Measurements from ENCODE around the gene WDR48. TPM values are rescaled to one million over a fixed set of nuclear protein-coding genes. Genes with fewer than 3 reads are reported as not detected.

WDR48 gene
- total RNA-seq, 4 donors from 2014 or later, result 21.6 to 41.1 (median 28.5) TPM

DNA sequence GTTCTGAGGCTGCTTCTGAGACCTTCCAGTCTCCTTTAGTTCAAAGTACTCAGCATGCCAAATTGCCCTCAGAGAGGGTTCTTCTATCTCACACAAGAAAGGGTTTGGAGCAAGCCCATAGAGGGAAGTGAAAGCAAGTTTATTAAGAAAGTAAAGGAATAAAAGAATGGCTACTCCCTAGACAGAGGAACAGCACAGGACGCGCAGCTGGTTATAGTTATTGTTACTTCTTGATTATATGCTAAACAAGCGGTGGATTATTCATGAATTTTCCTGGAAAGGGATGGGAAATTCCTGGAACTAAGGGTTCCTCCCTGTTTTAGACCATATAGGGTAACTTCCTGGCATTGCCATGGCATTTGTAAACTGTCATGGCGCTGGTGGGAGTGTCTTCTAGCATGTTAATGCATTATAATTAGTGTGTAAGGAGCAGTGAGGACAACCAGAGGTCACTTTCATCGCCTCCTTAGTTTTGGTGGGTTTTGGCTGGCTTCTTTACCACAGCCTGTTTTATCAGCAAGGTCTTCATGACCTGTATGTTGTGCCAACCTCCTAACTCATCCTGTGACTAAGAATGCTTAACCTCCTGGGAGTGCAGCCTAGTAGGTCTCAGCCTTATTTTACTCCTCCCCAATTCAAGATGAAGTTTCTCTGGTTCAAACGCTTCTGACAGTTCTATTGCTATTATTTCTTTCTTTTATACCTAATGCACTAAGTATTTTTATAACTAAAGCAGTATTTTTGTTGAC, 26.4 kb upstream of the WDR48 start:
- DNase-seq (ENCODE audit: low spot score in 2 of 2), result no peak
- TF ChIP-seq POLR2A (IDR thresholded peaks at IDR 0.05), result no peak
- 57 to 65% methylated on average over 6 of the region's 6 CpGs for WGBS, 2 donors
- H3K4me3 ChIP-seq (ENCODE audit: low read depth, poor library complexity, severe bottlenecking), result no peak overlapping the region
- intact Hi-C loops (cut with DNase I; ENCODE audit: low total_unique reads), result no loop called here

DNA sequence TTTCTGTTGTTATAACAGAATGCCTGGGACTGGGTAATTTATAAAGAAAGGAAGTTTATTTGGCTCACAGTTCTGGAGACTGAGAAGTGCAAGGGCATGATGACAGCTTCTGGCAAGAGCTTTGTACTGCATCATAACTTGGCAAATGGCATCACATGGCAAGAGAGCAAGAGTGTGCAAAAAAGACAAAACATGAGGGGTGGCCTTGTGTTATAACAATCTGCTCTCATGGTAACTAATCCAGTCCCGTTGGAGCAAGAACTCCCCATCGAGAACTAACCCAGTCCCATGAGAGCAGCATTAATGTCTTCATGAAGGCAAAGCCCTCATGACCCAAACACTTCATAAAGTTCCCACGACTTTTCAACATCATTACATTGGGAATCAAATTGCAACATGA, 23.3 kb upstream of the WDR48 start:
- DNase-seq (ENCODE audit: low spot score in 2 of 2), result no peak
- H3K4me3 ChIP-seq (ENCODE audit: low read depth, poor library complexity, severe bottlenecking), result no peak overlapping the region
- no peak for TF ChIP-seq POLR2A (IDR thresholded peaks at IDR 0.05)
- TF ChIP-seq, protein P1, sequence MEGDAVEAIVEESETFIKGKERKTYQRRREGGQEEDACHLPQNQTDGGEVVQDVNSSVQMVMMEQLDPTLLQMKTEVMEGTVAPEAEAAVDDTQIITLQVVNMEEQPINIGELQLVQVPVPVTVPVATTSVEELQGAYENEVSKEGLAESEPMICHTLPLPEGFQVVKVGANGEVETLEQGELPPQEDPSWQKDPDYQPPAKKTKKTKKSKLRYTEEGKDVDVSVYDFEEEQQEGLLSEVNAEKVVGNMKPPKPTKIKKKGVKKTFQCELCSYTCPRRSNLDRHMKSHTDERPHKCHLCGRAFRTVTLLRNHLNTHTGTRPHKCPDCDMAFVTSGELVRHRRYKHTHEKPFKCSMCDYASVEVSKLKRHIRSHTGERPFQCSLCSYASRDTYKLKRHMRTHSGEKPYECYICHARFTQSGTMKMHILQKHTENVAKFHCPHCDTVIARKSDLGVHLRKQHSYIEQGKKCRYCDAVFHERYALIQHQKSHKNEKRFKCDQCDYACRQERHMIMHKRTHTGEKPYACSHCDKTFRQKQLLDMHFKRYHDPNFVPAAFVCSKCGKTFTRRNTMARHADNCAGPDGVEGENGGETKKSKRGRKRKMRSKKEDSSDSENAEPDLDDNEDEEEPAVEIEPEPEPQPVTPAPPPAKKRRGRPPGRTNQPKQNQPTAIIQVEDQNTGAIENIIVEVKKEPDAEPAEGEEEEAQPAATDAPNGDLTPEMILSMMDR (IDR thresholded peaks at IDR 0.05), result no peak
- whole genome bisulfite sequencing, 2 donors, result 37 to 38% methylated on average over 3 of the region's 3 CpGs
- intact Hi-C loops (cut with DNase I; ENCODE audit: low total_unique reads), result no loop called here

DNA sequence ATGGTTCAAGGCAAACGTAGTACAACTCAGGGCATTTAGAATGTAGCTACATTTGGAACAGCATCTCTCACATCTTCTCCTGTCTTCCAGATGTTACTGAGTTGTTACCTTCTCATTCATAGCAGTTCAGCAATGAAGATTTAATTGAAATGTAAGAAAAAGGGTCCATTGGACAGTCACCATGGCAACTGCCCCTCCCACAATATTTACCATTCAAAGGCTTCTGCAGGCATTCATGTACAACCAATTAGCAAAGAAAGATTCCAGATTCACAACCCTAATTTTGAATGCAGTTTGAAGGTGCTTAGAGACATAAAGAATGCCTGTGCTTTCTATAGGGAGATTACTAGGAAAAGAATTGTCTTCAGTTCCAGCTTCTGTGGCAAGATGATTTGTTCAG, 22.3 kb upstream of the WDR48 start:
- TF ChIP-seq, protein P1 (IDR thresholded peaks at IDR 0.05), result no peak
- no peak for TF ChIP-seq POLR2A (IDR thresholded peaks at IDR 0.05)
- intact Hi-C loops (cut with DNase I; ENCODE audit: low total_unique reads), result no loop called here
- H3K4me3 ChIP-seq (ENCODE audit: low read depth, poor library complexity, severe bottlenecking), result no peak overlapping the region
- DNase-seq (ENCODE audit: low spot score in 2 of 2), result no peak
- 74 to 76% methylated on average over 1 of the region's 1 CpG for whole genome bisulfite sequencing, 2 donors

DNA sequence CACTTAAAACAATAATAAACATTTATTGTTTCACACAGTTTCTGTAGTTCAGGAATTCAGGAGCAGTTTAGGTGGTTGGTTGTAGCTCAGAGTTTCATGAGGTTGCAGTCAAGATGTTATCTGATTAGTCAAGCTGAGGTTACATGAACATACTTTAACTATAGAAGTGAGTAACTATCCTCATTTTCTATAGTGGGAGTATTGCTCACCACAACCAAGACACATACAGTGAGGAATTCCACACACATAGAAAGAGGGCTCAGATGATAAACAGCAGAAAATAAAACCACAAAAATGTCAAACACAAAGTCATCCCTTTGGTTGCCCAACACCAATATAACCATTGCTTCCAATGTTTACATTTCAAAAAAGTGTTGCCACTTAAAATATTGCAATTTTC, 13.7 kb upstream of the WDR48 start:
- intact Hi-C loops (cut with DNase I; ENCODE audit: low total_unique reads), result no loop called here
- H3K4me3 ChIP-seq (ENCODE audit: low read depth, poor library complexity, severe bottlenecking), result no peak overlapping the region
- TF ChIP-seq, protein P1 (IDR thresholded peaks at IDR 0.05), result no peak
- TF ChIP-seq POLR2A (IDR thresholded peaks at IDR 0.05), result no peak
- no peak for DNase-seq (ENCODE audit: low spot score in 2 of 2)

DNA sequence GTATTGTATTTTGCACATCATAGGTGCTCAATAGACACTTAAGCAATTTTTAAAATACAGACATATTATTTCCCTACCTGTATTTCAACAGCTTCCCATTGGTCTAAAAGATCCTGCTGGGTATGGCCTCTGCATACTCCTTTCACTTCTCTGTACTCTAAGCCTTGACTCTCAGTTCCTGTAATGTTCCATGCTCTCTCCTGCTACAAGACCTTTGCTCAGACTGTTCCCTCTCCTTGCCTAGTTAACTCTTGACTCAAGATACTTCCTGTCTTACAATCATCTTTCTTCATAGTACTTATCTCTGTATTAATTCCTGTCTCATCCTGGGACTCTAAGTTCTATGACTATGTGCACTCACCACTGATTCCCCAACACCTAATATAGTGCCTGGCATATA, 1.8 kb upstream of the WDR48 start:
- no peak for DNase-seq (ENCODE audit: low spot score in 2 of 2)
- intact Hi-C loops (cut with DNase I; ENCODE audit: low total_unique reads), result no loop called here

DNA sequence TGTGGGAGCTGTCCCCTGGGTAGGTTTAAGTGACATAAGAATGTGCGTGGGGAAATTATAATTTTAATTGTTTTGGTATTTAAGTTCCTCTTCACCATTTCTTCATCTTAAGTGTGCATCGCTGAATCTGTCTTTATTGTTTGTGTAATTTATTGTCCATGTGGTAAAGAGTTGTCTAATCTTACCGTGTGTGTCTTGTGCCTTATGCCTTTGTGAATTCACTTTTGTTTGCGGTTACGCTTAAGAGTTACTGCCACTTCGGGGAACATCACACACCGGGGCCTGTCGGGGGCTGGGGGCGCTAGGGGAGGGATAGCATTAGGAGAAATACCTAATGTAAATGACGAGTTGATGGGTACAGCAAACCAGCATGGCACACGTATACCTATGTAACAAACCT, 767 bp downstream of the WDR48 start:
- 0 to 2% methylated on average over 11 of the region's 11 CpGs for WGBS, 2 donors
- intact Hi-C loops (cut with DNase I; ENCODE audit: low total_unique reads), result no loop called here
- DNase-seq (ENCODE audit: low spot score in 2 of 2), result no peak
- TF ChIP-seq, protein P1 (IDR thresholded peaks at IDR 0.05), result no peak
- no peak for TF ChIP-seq POLR2A (IDR thresholded peaks at IDR 0.05)
- H3K4me3 ChIP-seq (ENCODE audit: low read depth, poor library complexity, severe bottlenecking), result peak overlapping the region; percentile 89

More for the DNA sequence above, 1.8 kb upstream of the WDR48 start:
- H3K4me3 ChIP-seq (ENCODE audit: low read depth, poor library complexity, severe bottlenecking), result no peak overlapping the region
- TF ChIP-seq, protein P1 (IDR thresholded peaks at IDR 0.05), result no peak
- no peak for TF ChIP-seq POLR2A (IDR thresholded peaks at IDR 0.05)

Measured in lower leg skin (tissue), 4 donors.